BE2C (cell line): ENCODE results near the gene ITPK1.
"Not testable (repeated sequence)": the region's sequence is repeated elsewhere in the genome, so short reads cannot be mapped to it uniquely, and the experiment has no call there.

Experiments
- DNase-seq: peaks from one replicate; pipeline ENCODE4 v3.0.0-alpha.2; 2020
- H3K27me3 ChIP-seq: fragments of 250-450 bp; sonication (Bioruptor Pico); 2 replicates; pipeline ENCODE4 v1.5.1; 2020; ENCODE audit warnings: mild to moderate bottlenecking
- H3K36me3 ChIP-seq: fragments of 250-450 bp; sonication (Bioruptor Pico); 2 replicates; pipeline ENCODE4 v1.5.1; 2020; ENCODE audit warnings: mild to moderate bottlenecking
- H3K4me1 ChIP-seq: fragments of 250-450 bp; sonication (Bioruptor Pico); 2 replicates; pipeline ENCODE4 v1.5.1; 2020
- H3K4me3 ChIP-seq: 2 replicates; pipeline ENCODE4 v1.5.1; 2011; ENCODE audit warnings: low read depth, low read length
- H3K9me3 ChIP-seq: fragments of 250-450 bp; sonication (Bioruptor Pico); 2 replicates; pipeline ENCODE4 v1.5.1; 2020
- TF ChIP-seq, protein P1 (sequence below): IDR thresholded peaks from 2 replicates; pipeline ENCODE4 v1.5.1; 2012; ENCODE audit warnings: mild to moderate bottlenecking, low read depth, low read length

Gene ITPK1

DNA sequence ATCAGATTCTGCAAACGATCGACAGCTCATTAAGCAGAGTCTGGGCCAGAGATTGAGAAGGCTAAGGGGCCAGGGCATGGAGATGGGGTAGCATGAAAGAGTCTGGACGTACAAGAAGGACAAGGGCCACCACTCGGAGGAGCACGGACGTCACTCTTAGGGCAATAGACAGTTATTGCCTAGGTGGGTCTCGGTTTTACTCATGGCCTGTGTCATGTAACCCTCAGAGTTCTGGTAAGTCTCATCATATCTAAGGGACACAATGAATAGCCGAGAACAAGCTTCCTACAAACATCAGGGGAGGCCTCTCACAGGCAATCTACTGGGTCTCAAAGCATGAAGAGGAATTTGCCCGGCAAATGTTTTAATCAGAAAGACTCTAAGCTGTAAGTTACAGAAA is 30.4 kb upstream of the ITPK1 start:
- DNase-seq, result no peak
- no peak overlapping the region for H3K4me3 ChIP-seq
- no peaks in the 10 kb centered on the region for H3K36me3 ChIP-seq
- H3K27me3 ChIP-seq, result no peaks in the 10 kb centered on the region
- TF ChIP-seq, protein P1, sequence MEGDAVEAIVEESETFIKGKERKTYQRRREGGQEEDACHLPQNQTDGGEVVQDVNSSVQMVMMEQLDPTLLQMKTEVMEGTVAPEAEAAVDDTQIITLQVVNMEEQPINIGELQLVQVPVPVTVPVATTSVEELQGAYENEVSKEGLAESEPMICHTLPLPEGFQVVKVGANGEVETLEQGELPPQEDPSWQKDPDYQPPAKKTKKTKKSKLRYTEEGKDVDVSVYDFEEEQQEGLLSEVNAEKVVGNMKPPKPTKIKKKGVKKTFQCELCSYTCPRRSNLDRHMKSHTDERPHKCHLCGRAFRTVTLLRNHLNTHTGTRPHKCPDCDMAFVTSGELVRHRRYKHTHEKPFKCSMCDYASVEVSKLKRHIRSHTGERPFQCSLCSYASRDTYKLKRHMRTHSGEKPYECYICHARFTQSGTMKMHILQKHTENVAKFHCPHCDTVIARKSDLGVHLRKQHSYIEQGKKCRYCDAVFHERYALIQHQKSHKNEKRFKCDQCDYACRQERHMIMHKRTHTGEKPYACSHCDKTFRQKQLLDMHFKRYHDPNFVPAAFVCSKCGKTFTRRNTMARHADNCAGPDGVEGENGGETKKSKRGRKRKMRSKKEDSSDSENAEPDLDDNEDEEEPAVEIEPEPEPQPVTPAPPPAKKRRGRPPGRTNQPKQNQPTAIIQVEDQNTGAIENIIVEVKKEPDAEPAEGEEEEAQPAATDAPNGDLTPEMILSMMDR, result no peak
- no peaks in the 10 kb centered on the region for H3K9me3 ChIP-seq
- 0 out of 2 replicates have a peak, but pooled peaks cover 4% of the 10 kb centered on the region for H3K4me1 ChIP-seq

DNA sequence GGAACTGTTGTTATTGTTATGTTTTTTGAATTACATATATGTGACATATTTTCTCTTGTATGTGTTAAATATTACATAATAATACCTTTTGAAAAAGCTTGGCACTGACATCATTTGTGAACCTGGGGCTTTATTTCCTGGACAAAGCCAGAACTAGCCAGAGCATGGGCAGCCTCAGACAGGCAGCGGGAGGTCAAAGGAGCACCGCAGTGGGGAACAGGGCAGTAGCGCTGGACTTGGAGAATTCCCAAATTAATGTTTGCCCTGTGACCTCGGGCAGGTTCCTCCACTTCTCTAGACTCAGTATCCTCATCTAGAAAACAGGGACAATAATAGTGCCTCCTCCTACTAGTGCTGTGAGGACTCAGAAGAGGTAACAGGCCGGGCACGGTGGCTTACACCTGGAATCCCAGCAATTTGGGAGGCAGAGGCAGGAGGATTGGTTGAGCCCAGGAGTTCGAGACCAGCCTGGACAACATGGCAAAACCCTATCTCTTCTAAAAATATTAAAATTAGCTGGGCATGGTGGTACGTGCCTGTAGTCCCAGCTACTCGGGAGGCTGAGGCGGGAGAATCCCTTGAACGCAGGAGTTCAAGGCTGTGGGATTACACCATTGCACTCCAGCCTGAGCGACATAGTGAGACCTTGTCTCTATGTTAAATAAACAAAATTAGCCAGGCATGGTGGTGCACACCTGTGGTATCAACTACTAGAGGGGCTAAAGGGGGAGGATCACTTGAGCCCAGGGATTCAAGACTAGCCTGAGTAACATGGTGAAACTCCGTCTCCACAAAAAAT is 27.3 kb upstream of the ITPK1 start:
- peaks cover 15% of the 10 kb centered on the region for H3K4me1 ChIP-seq
- H3K9me3 ChIP-seq, result no peaks in the 10 kb centered on the region
- no peaks in the 10 kb centered on the region for H3K27me3 ChIP-seq
- no peak overlapping the region for H3K4me3 ChIP-seq
- TF ChIP-seq, protein P1, result no peak
- no peak for DNase-seq
- no peaks in the 10 kb centered on the region for H3K36me3 ChIP-seq

DNA sequence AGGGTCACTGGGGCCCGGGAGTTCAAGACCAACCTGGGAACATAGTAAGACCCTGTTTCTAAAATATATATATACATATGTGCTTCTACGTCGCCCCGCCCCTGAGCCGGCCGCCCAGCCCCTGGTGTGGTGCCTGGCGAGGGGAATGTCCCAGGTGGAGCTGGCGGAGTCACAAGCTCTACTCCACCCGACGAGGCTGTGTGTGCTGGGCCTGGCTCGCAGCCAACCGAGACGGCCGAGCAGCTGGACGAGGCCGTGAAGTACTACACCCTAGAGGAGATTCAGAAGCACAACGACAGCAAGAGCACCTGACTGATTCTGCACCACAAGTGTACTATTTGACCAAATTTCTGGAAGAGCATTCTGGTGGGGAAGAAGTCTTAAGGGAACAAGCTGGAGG is 22.1 kb upstream of the ITPK1 start:
- peak; percentile 74 for DNase-seq
- H3K4me1 ChIP-seq, result peaks cover 12% of the 10 kb centered on the region

DNA sequence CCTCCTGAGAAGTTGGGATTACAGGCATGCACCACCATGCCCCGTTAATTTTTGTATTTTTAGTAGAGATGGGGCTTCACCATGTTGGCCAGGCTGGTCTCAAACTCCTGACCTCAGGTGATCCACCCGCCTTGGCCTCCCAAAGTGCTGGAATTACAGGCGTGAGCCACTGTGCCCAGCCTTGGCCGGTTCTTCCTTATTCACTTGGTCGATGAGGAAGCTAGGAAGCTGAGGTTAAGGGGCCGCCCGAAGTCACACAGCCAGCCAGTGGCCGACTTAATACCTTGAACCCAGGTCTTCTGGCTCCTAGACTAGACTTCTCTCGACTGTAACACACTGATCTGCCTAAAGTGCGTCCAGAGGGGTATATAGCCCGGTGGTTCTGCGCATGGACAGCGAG is 20.8 kb upstream of the ITPK1 start:
- DNase-seq, H3K9me3 ChIP-seq, H3K27me3 ChIP-seq, H3K36me3 ChIP-seq, H3K4me3 ChIP-seq: not testable (repeated sequence)
- peaks cover 12% of the 10 kb centered on the region for H3K4me1 ChIP-seq

More for the DNA sequence above, 22.1 kb upstream of the ITPK1 start:
- Histone ChIP-seq H3K36me3 (no peaks in the 10 kb centered on the region), H3K4me3 (no peak overlapping the region), H3K9me3 (no peaks in the 10 kb centered on the region), H3K27me3 (no peaks in the 10 kb centered on the region)
- TF ChIP-seq, protein P1, result peak; percentile 40; the same call in 1 of the 2 replicates

DNA sequence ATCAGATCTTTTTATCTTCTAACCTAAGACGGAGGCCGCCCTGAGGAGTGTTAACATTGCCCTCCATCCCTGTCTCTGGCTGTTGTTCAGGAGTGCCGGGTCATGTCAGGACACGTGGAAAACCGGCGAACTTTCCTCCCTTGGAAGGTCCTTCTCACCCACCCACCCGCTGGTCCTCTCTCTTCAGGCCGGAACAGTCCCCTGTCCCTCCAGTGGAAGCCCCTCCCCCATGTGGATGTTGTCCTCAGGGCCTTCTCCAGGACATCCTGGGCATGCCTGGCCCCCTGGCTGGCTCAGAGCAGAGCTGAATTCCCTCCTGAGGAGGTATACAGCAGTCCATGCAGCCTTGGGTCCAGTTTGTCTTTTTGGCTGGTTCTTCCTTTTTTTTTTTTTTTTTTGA is 20.3 kb upstream of the ITPK1 start:
- Histone ChIP-seq H3K4me1 (peaks cover 12% of the 10 kb centered on the region), H3K27me3 (no peaks in the 10 kb centered on the region)
- TF ChIP-seq, protein P1, result no peak

DNA sequence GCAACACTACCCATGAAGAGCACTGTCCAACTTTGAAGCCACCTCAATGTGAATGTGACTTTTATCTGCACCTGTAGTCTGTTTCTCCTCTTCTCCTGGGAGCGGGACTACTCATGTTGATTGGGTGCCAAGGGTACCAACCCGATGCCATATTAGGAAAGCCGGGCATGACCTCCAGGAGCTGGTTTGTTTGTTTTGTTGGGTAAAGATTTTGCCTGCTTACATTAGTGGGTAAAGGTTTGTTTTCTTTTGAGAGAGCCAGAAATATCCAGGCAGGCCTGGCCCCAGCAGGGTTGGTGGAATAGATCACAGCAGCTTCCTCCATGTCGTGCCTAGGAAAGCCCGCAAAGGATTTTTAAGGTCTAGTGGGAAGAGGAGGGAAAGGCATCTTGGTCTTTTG is 19.7 kb upstream of the ITPK1 start:
- H3K4me3 ChIP-seq, result no peak overlapping the region
- TF ChIP-seq, protein P1, result no peak
- H3K36me3 ChIP-seq, result no peaks in the 10 kb centered on the region
- no peaks in the 10 kb centered on the region for H3K9me3 ChIP-seq
- DNase-seq, result no peak
- H3K4me1 ChIP-seq, result peaks cover 12% of the 10 kb centered on the region
- no peaks in the 10 kb centered on the region for H3K27me3 ChIP-seq

More for the DNA sequence above, 20.3 kb upstream of the ITPK1 start:
- no peak overlapping the region for H3K4me3 ChIP-seq
- H3K9me3 ChIP-seq, result no peaks in the 10 kb centered on the region
- H3K36me3 ChIP-seq, result no peaks in the 10 kb centered on the region
- DNase-seq, result no peak
